Measurements from ENCODE around the gene SLC10A7.

The SLC10A7 gene

GRCh38 chr4:146462251-146462650, 59.5 kb downstream of the SLC10A7 start:
- no peak for TF ChIP-seq CTCF (IDR thresholded peaks at IDR 0.05; ENCODE audit: extremely low read depth, missing control alignments)
- no peak for DNase-seq (ENCODE audit: low spot score)

GRCh38 chr4:146458594-146458993, 63.1 kb downstream of the SLC10A7 start:
- peak; percentile 15 for DNase-seq (ENCODE audit: low spot score)
- TF ChIP-seq CTCF (IDR thresholded peaks at IDR 0.05; ENCODE audit: extremely low read depth, missing control alignments), result no peak

GRCh38 chr4:146456681-146457080, 65.1 kb downstream of the SLC10A7 start:
- DNase-seq (ENCODE audit: low spot score), result no peak
- TF ChIP-seq CTCF (IDR thresholded peaks at IDR 0.05; ENCODE audit: extremely low read depth, missing control alignments), result no peak

GRCh38 chr4:146453181-146453807, 68.4 kb downstream of the SLC10A7 start:
- no peak for DNase-seq (ENCODE audit: low spot score)
- TF ChIP-seq CTCF (IDR thresholded peaks at IDR 0.05; ENCODE audit: extremely low read depth, missing control alignments), result no peak

DNA sequence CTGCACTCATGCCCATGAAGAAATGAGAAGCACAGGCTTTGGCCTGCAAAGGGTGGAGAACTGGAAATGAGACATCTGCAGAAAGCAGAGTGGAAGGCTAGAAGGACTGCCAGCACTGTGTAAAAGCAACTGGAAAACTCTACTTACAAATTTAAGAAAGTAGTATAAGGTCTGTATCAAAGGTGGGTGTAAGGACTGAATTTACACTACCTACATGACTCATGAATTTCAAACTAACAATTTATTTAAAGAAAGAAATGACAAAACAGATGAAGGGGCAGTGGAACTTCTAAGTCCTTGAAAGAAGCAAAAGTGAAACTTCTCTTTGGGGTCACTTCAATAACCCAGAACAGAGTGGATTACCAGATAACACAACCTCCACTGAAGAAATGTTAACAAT, 71.2 kb downstream of the SLC10A7 start:
- DNase-seq (ENCODE audit: low spot score), result peak; percentile 49
- no peak for TF ChIP-seq CTCF (IDR thresholded peaks at IDR 0.05; ENCODE audit: extremely low read depth, missing control alignments)

DNA sequence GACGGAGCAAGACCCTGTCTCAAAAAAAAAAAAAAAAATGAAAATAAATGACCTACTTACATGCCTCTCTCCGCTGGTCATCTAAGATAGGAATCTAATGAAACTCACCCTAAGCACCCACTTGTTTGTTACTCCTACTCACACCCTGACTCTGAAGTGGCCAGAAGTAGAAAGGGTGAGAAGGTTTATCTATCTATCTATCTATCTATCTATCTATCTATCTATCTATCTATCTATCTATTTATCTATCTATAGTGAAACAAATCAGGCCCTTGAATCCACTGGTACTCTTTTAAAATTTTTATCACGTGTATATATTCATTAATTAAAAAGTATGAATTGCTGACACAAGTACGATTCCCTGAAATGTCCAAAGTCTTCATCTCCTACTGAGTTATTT, 75.2 kb downstream of the SLC10A7 start:
- DNase-seq (ENCODE audit: low spot score), result no peak
- TF ChIP-seq CTCF (IDR thresholded peaks at IDR 0.05; ENCODE audit: extremely low read depth, missing control alignments), result no peak

DNA sequence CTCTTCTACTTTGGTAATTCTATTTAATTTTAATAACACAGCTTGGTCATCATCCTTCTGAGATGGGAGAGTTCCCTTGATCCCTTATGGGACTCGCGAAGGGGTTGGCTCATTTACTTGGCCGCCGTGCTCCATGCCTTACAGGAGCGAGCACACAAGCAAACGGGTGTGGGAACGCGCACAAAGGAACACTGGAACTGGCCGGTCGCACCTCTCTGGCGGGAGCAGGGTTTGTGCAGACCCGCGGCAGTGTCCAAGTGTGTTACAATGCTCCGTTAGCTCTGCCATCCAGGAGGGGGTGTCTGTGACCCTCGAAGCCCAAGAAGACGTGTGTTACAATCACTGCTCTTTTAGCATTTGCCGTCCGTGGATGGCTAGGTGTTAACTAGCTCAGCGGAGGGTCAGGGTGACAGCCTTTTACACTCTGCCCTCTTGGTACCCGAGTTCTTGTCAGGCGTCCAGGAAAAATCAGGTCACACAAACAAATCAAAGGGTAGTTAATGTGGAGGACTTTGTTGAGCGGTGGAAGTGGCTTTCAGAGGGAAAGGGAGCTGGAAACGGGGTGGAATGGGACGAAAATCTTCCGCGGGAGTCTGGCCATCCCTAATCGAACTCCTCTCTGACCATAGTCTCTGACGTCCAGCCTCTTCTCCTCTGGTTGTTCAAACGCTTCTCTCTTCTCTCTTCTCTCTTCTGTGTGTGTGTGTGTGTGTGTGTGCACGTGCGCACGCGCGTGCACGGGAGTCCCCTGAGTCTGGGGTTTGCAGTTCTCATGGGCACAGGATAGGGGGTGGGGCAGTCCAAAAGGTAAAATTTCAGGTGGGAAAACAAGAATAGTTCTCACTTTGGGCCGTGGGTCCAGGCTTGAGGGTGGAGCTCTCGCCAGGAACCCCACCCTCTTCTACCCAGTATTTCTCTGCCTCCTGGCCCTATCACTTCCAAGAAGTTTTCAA, 76.3 kb downstream of the SLC10A7 start:
- DNase-seq (ENCODE audit: low spot score), result no peak
- no peak for TF ChIP-seq CTCF (IDR thresholded peaks at IDR 0.05; ENCODE audit: extremely low read depth, missing control alignments)

All from GM20000 (cell line).